Thyroid gland (tissue), 4 donors: Measurements from ENCODE around the gene CCDC51. TPM values are rescaled to one million over a fixed set of nuclear protein-coding genes. Genes with fewer than 3 reads are reported as not detected.
"Not testable (repeated sequence)": the region's sequence is repeated elsewhere in the genome, so short reads cannot be mapped to it uniquely, and the experiment has no call there.

Experiments
- DNase-seq, 2 donors: peaks; one replicate each; pipeline ENCODE4 v3.0.0-alpha.2; 2019
- H3K27ac ChIP-seq, 3 donors: fragments of 200-600 bp; sonication (generic); 1 replicate in 2 of 3; 2 replicates in 1 of 3; pipeline ENCODE4 v1.5.1; 2016 to 2019; ENCODE audit warnings: mild to moderate bottlenecking in 1 of 3, moderate library complexity in 1 of 3
- H3K27me3 ChIP-seq: fragments of 200-600 bp; sonication (generic); one replicate; pipeline ENCODE4 v1.5.1; 2019
- H3K36me3 ChIP-seq, 2 donors: fragments of 200-600 bp; sonication (generic); one replicate each; pipeline ENCODE4 v1.5.1; 2016 to 2019
- H3K4me1 ChIP-seq, 2 donors: fragments of 200-600 bp; sonication (generic); one replicate each; pipeline ENCODE4 v1.5.1; 2017 to 2019
- H3K4me3 ChIP-seq, 3 donors: fragments of 200-600 bp; sonication (generic); replicated peaks in 1 of 3; 1 replicate in 2 of 3; 2 replicates in 1 of 3; pipeline ENCODE4 v1.5.1; 2016; ENCODE audit warnings: mild to moderate bottlenecking in 1 of 3
- H3K9me3 ChIP-seq: fragments of 200-600 bp; sonication (generic); one replicate; pipeline ENCODE4 v1.5.1; 2017
- CTCF ChIP-seq, 6 experiments: fragments of 200-600 bp in 3 of 6; fragments of 450-650 bp in 3 of 6; sonication (generic) in 3 of 6; IDR thresholded peaks; one replicate each; pipeline ENCODE4 v1.5.1; 2016 to 2019; ENCODE audit warnings: antibody characterized with exemption in 6 of 6, mild to moderate bottlenecking in 2 of 6, inconsistent platforms in 1 of 6, moderate library complexity in 1 of 6
- POLR2A ChIP-seq, 2 donors: fragments of 450-650 bp; IDR thresholded peaks; one replicate each; pipeline ENCODE4 v1.6.1; 2017; ENCODE audit warnings: antibody characterized with exemption in 2 of 2, mild to moderate bottlenecking in 2 of 2, moderate library complexity in 1 of 2
- WGBS, 2 donors: methylation state at CpG; one replicate each; pipeline ENCODE4 v1.1.5; 2017; 5-methylcytosine and 5-hydroxymethylcytosine counted together
- intact Hi-C: fragments of 100-400 bp; cut with DNase I; formaldehyde crosslinking; loops from one replicate; pipeline ENCODE4 v1.15.1; 2023
- total RNA-seq, 4 donors: library from RNA; depleted of rRNA; stranded (reverse); fragments of >200 nt; gene quantifications; one replicate each; pipeline ENCODE4 v1.2.3, GENCODE V29; 2016

Gene CCDC51
- total RNA-seq, 4 donors from 2014 or later: 8.6 to 17.0 (median 15.0) TPM

- 28 to 31% methylated on average over 8 of the region's 8 CpGs for WGBS, 2 donors
- peak overlapping the region; percentile 83 to 96 (median 89) for H3K27ac ChIP-seq
- DNase-seq: peak; percentile 98
- intact Hi-C loops: loop anchor here (5.0 kb wide), 1 partner anchor 145 kb away; no protein-coding TSS in a partner anchor
- peaks cover 6 to 20% of the 10 kb centered on the region in 2 donors for H3K4me1 ChIP-seq
- H3K4me3 ChIP-seq: no peak overlapping the region
- no peaks in the 10 kb centered on the region for H3K9me3 ChIP-seq
- peaks cover 7 to 23% of the 10 kb centered on the region in 2 donors for H3K36me3 ChIP-seq
- no peaks in the 10 kb centered on the region for H3K27me3 ChIP-seq
- TF ChIP-seq POLR2A (IDR thresholded peaks at IDR 0.05) (no peak), CTCF (IDR thresholded peaks at IDR 0.05) (peak in 1 of 6 experiments; percentile 27)
Observed at GRCh38 chr3:48402281-48402732, 37.6 kb downstream of the CCDC51 start.

- H3K4me3 ChIP-seq, DNase-seq, H3K9me3 ChIP-seq, H3K27me3 ChIP-seq: not testable (repeated sequence)
- Histone ChIP-seq H3K27ac (peak overlapping the region; percentile 82 to 89 (median 83)), H3K4me1 (peaks cover 6 to 20% of the 10 kb centered on the region in 2 donors), H3K36me3 (peaks cover 5 to 17% of the 10 kb centered on the region in 2 donors)
- WGBS, 2 donors: 91 to 95% methylated on average over 12 of the region's 12 CpGs
- intact Hi-C loops: loop anchor here (2.0 to 5.0 kb wide), 2 partner anchors 35 to 146 kb away; no protein-coding TSS in a partner anchor
Observed at GRCh38 chr3:48401434-48401901, 38.5 kb downstream of the CCDC51 start.

- Histone ChIP-seq H3K27ac (peak overlapping the region in 2 of 3 donors; percentile 82 to 89), H3K36me3 (peaks cover 5 to 11% of the 10 kb centered on the region in 2 donors), H3K4me1 (peaks cover 6 to 20% of the 10 kb centered on the region in 2 donors), H3K4me3 (no peak overlapping the region), H3K27me3 (no peaks in the 10 kb centered on the region), H3K9me3 (no peaks in the 10 kb centered on the region)
- DNase-seq: peak; percentile 71 to 80
- TF ChIP-seq POLR2A (IDR thresholded peaks at IDR 0.05) (no peak), CTCF (IDR thresholded peaks at IDR 0.05) (peak in 5 of 6 experiments; percentile 63 to 97 (median 90))
- WGBS, 2 donors: 65% methylated on average over 6 of the region's 6 CpGs
- intact Hi-C loops: loop anchor here (2.0 to 5.0 kb wide), 2 partner anchors 36 to 146 kb away; no protein-coding TSS in a partner anchor
Observed at GRCh38 chr3:48400824-48401433, 39.0 kb downstream of the CCDC51 start.

- no peak for DNase-seq
- no peaks in the 10 kb centered on the region for H3K36me3 ChIP-seq
- H3K9me3 ChIP-seq: no peaks in the 10 kb centered on the region
- H3K27me3 ChIP-seq: no peaks in the 10 kb centered on the region
- H3K4me1 ChIP-seq: peaks cover 6 to 20% of the 10 kb centered on the region in 2 donors
- TF ChIP-seq POLR2A (IDR thresholded peaks at IDR 0.05): no peak
- TF ChIP-seq CTCF (IDR thresholded peaks at IDR 0.05): no peak
- intact Hi-C loops: loop anchor here (2.0 to 10.0 kb wide), 3 partner anchors 37 to 148 kb away; no protein-coding TSS in a partner anchor
- no peak overlapping the region for H3K27ac ChIP-seq
- no peak overlapping the region for H3K4me3 ChIP-seq
- WGBS, 2 donors: 44 to 68% methylated on average over 4 of the region's 4 CpGs
Observed at GRCh38 chr3:48399387-48400172, 40.3 kb downstream of the CCDC51 start.

- no peaks in the 10 kb centered on the region for H3K27me3 ChIP-seq
- intact Hi-C loops: loop anchor here (10.0 kb wide), 1 partner anchor 124 kb away; no protein-coding TSS in a partner anchor
- no peak overlapping the region for H3K4me3 ChIP-seq
- whole genome bisulfite sequencing, 2 donors: 48 to 56% methylated on average over 8 to 11 of the region's 11 CpGs
- H3K36me3 ChIP-seq: no peaks in the 10 kb centered on the region
- H3K4me1 ChIP-seq: peaks cover 6 to 20% of the 10 kb centered on the region in 2 donors
- TF ChIP-seq CTCF (IDR thresholded peaks at IDR 0.05): no peak
- no peak for TF ChIP-seq POLR2A (IDR thresholded peaks at IDR 0.05)
- H3K9me3 ChIP-seq: no peaks in the 10 kb centered on the region
- no peak for DNase-seq
- no peak overlapping the region for H3K27ac ChIP-seq
Observed at GRCh38 chr3:48398701-48399386, 41.1 kb downstream of the CCDC51 start.
